Measurements from ENCODE around the gene TMEM204. TPM values are rescaled to one million over a fixed set of nuclear protein-coding genes. Genes with fewer than 3 reads are reported as not detected.

TMEM204 gene
- total RNA-seq, 1 experiment from 2014 or later, result not detected

GRCh38 chr16:1523581-1524245, 9.8 kb upstream of the TMEM204 start:
- Histone ChIP-seq H3K4me1 (ENCODE audit: low read length) (no peaks in the 10 kb centered on the region), H3K36me3 (ENCODE audit: insufficient read depth, low read length) (no peaks in the 10 kb centered on the region)

GRCh38 chr16:1524366-1524765, 9.1 kb upstream of the TMEM204 start:
- no peaks in the 10 kb centered on the region for H3K9me2 ChIP-seq (replicated peaks; ENCODE audit: insufficient read depth, low read length)
- H3K4me1 ChIP-seq (ENCODE audit: low read length), result no peaks in the 10 kb centered on the region
- no peaks in the 10 kb centered on the region for H3K36me3 ChIP-seq (ENCODE audit: insufficient read depth, low read length)
- no peaks in the 10 kb centered on the region for H3K27me3 ChIP-seq (ENCODE audit: low read length)
- no peaks in the 10 kb centered on the region for H4K20me1 ChIP-seq (ENCODE audit: insufficient read depth, low read depth, low read length)
- no peak for DNase-seq
- no peaks in the 10 kb centered on the region for H3K9me3 ChIP-seq (ENCODE audit: low read length)
- no peak overlapping the region for H2AFZ ChIP-seq (ENCODE audit: low read length)
- H3K79me2 ChIP-seq (ENCODE audit: low read length), result no peaks in the 10 kb centered on the region
- no peak overlapping the region for H3K4me3 ChIP-seq (ENCODE audit: low read length)
- no peak overlapping the region for H3K4me2 ChIP-seq (ENCODE audit: low read depth, low read length, poor library complexity, severe bottlenecking)
- H3K27ac ChIP-seq (ENCODE audit: low read length), result no peak overlapping the region
- H3K9ac ChIP-seq (ENCODE audit: low read length), result no peak overlapping the region

More at GRCh38 chr16:1523581-1524245, 9.8 kb upstream of the TMEM204 start:
- H3K79me2 ChIP-seq (ENCODE audit: low read length), result no peaks in the 10 kb centered on the region
- H2AFZ ChIP-seq (ENCODE audit: low read length), result no peak overlapping the region
- H3K27ac ChIP-seq (ENCODE audit: low read length), result no peak overlapping the region
- H3K4me3 ChIP-seq (ENCODE audit: low read length), result no peak overlapping the region
- H3K9me3 ChIP-seq (ENCODE audit: low read length), result no peaks in the 10 kb centered on the region
- H3K9me2 ChIP-seq (replicated peaks; ENCODE audit: insufficient read depth, low read length), result no peaks in the 10 kb centered on the region
- no peak overlapping the region for H3K9ac ChIP-seq (ENCODE audit: low read length)
- H3K27me3 ChIP-seq (ENCODE audit: low read length), result no peaks in the 10 kb centered on the region
- H4K20me1 ChIP-seq (ENCODE audit: insufficient read depth, low read depth, low read length), result no peaks in the 10 kb centered on the region
- H3K4me2 ChIP-seq (ENCODE audit: low read depth, low read length, poor library complexity, severe bottlenecking), result no peak overlapping the region
- no peak for DNase-seq

GRCh38 chr16:1525871-1526607, 7.4 kb upstream of the TMEM204 start:
- H3K79me2 ChIP-seq (ENCODE audit: low read length), result no peaks in the 10 kb centered on the region
- H3K4me1 ChIP-seq (ENCODE audit: low read length), result no peaks in the 10 kb centered on the region
- H3K9me2 ChIP-seq (replicated peaks; ENCODE audit: insufficient read depth, low read length), result no peaks in the 10 kb centered on the region
- H2AFZ ChIP-seq (ENCODE audit: low read length), result no peak overlapping the region
- H4K20me1 ChIP-seq (ENCODE audit: insufficient read depth, low read depth, low read length), result no peaks in the 10 kb centered on the region
- DNase-seq, result no peak
- H3K4me2 ChIP-seq (ENCODE audit: low read depth, low read length, poor library complexity, severe bottlenecking), result no peak overlapping the region
- H3K9me3 ChIP-seq (ENCODE audit: low read length), result no peaks in the 10 kb centered on the region
- no peaks in the 10 kb centered on the region for H3K27me3 ChIP-seq (ENCODE audit: low read length)
- H3K9ac ChIP-seq (ENCODE audit: low read length), result no peak overlapping the region
- H3K36me3 ChIP-seq (ENCODE audit: insufficient read depth, low read length), result no peaks in the 10 kb centered on the region
- H3K27ac ChIP-seq (ENCODE audit: low read length), result no peak overlapping the region
- no peak overlapping the region for H3K4me3 ChIP-seq (ENCODE audit: low read length)

GRCh38 chr16:1526608-1527555, 6.6 kb upstream of the TMEM204 start:
- Histone ChIP-seq H3K4me3 (ENCODE audit: low read length) (no peak overlapping the region), H3K27ac (ENCODE audit: low read length) (no peak overlapping the region)

GRCh38 chr16:1527836-1528811, 5.3 kb upstream of the TMEM204 start:
- Histone ChIP-seq H4K20me1 (ENCODE audit: insufficient read depth, low read depth, low read length) (no peaks in the 10 kb centered on the region), H3K9ac (ENCODE audit: low read length) (no peak overlapping the region), H3K36me3 (ENCODE audit: insufficient read depth, low read length) (no peaks in the 10 kb centered on the region), H3K79me2 (ENCODE audit: low read length) (no peaks in the 10 kb centered on the region), H3K9me3 (ENCODE audit: low read length) (no peaks in the 10 kb centered on the region), H3K27me3 (ENCODE audit: low read length) (no peaks in the 10 kb centered on the region), H3K4me1 (ENCODE audit: low read length) (no peaks in the 10 kb centered on the region), H3K4me3 (ENCODE audit: low read length) (no peak overlapping the region), H3K4me2 (ENCODE audit: low read depth, low read length, poor library complexity, severe bottlenecking) (no peak overlapping the region), H2AFZ (ENCODE audit: low read length) (no peak overlapping the region), H3K9me2 (replicated peaks; ENCODE audit: insufficient read depth, low read length) (no peaks in the 10 kb centered on the region), H3K27ac (ENCODE audit: low read length) (no peak overlapping the region)
- no peak for DNase-seq

More at GRCh38 chr16:1526608-1527555, 6.6 kb upstream of the TMEM204 start:
- H3K27me3 ChIP-seq (ENCODE audit: low read length), result no peaks in the 10 kb centered on the region
- H3K4me1 ChIP-seq (ENCODE audit: low read length), result no peaks in the 10 kb centered on the region
- no peaks in the 10 kb centered on the region for H4K20me1 ChIP-seq (ENCODE audit: insufficient read depth, low read depth, low read length)
- H3K9ac ChIP-seq (ENCODE audit: low read length), result no peak overlapping the region
- no peak overlapping the region for H3K4me2 ChIP-seq (ENCODE audit: low read depth, low read length, poor library complexity, severe bottlenecking)
- no peaks in the 10 kb centered on the region for H3K9me3 ChIP-seq (ENCODE audit: low read length)
- H3K36me3 ChIP-seq (ENCODE audit: insufficient read depth, low read length), result no peaks in the 10 kb centered on the region
- no peaks in the 10 kb centered on the region for H3K9me2 ChIP-seq (replicated peaks; ENCODE audit: insufficient read depth, low read length)
- no peak for DNase-seq
- H3K79me2 ChIP-seq (ENCODE audit: low read length), result no peaks in the 10 kb centered on the region
- H2AFZ ChIP-seq (ENCODE audit: low read length), result no peak overlapping the region

GRCh38 chr16:1528921-1529537, 4.4 kb upstream of the TMEM204 start:
- Histone ChIP-seq H3K9me3 (ENCODE audit: low read length) (no peaks in the 10 kb centered on the region), H3K4me3 (ENCODE audit: low read length) (no peak overlapping the region), H3K9ac (ENCODE audit: low read length) (no peak overlapping the region), H4K20me1 (ENCODE audit: insufficient read depth, low read depth, low read length) (no peaks in the 10 kb centered on the region), H3K4me1 (ENCODE audit: low read length) (no peaks in the 10 kb centered on the region), H3K79me2 (ENCODE audit: low read length) (no peaks in the 10 kb centered on the region), H3K4me2 (ENCODE audit: low read depth, low read length, poor library complexity, severe bottlenecking) (no peak overlapping the region), H3K27ac (ENCODE audit: low read length) (no peak overlapping the region), H2AFZ (ENCODE audit: low read length) (no peak overlapping the region), H3K9me2 (replicated peaks; ENCODE audit: insufficient read depth, low read length) (no peaks in the 10 kb centered on the region), H3K36me3 (ENCODE audit: insufficient read depth, low read length) (no peaks in the 10 kb centered on the region), H3K27me3 (ENCODE audit: low read length) (no peaks in the 10 kb centered on the region)
- no peak for DNase-seq

- Histone ChIP-seq H3K79me2 (ENCODE audit: low read length) (no peaks in the 10 kb centered on the region), H3K4me1 (ENCODE audit: low read length) (no peaks in the 10 kb centered on the region)
Measured at GRCh38 chr16:1530349-1530882, 3.0 kb upstream of the TMEM204 start.

More at GRCh38 chr16:1530349-1530882, 3.0 kb upstream of the TMEM204 start:
- H3K27me3 ChIP-seq (ENCODE audit: low read length), result no peaks in the 10 kb centered on the region
- no peak overlapping the region for H3K9ac ChIP-seq (ENCODE audit: low read length)
- no peak overlapping the region for H3K4me3 ChIP-seq (ENCODE audit: low read length)
- H3K27ac ChIP-seq (ENCODE audit: low read length), result no peak overlapping the region
- no peaks in the 10 kb centered on the region for H3K9me2 ChIP-seq (replicated peaks; ENCODE audit: insufficient read depth, low read length)
- H2AFZ ChIP-seq (ENCODE audit: low read length), result no peak overlapping the region
- no peak overlapping the region for H3K4me2 ChIP-seq (ENCODE audit: low read depth, low read length, poor library complexity, severe bottlenecking)
- no peaks in the 10 kb centered on the region for H3K9me3 ChIP-seq (ENCODE audit: low read length)
- H4K20me1 ChIP-seq (ENCODE audit: insufficient read depth, low read depth, low read length), result no peaks in the 10 kb centered on the region
- DNase-seq, result no peak
- no peaks in the 10 kb centered on the region for H3K36me3 ChIP-seq (ENCODE audit: insufficient read depth, low read length)

All from Karpas-422 (cell line).